RWPE2 (cell line): Measurements from ENCODE around the gene DNHD1.

ENCODE experiments used
- ATAC-seq: fragments of 200-7000 bp; cut with Tn5 transposase; 3 replicates; pipeline ENCODE4 v1.9.1; 2021; ENCODE audit warnings: low read depth
- DNase-seq: peaks from one replicate; pipeline ENCODE4 v3.0.0-alpha.2; 2020; ENCODE audit warnings: low spot score
- H3K27ac ChIP-seq: fragments of 450-650 bp; 2 replicates; pipeline ENCODE4 v1.5.1; 2017; ENCODE audit warnings: mild to moderate bottlenecking; ENCODE audit not compliant: poor library complexity, severe bottlenecking
- H3K27me3 ChIP-seq: fragments of 250-450 bp; sonication (Bioruptor Pico); 2 replicates; pipeline ENCODE4 v1.5.1; 2021; ENCODE audit warnings: mild to moderate bottlenecking, moderate library complexity; ENCODE audit not compliant: insufficient read depth, poor library complexity, severe bottlenecking
- H3K36me3 ChIP-seq: fragments of 250-450 bp; sonication (Bioruptor Pico); 2 replicates; pipeline ENCODE4 v1.5.1; 2020; ENCODE audit warnings: low read depth, mild to moderate bottlenecking, moderate library complexity
- H3K4me1 ChIP-seq: fragments of 250-450 bp; sonication (Bioruptor Pico); 2 replicates; pipeline ENCODE4 v1.5.1; 2021; ENCODE audit warnings: mild to moderate bottlenecking, moderate library complexity; ENCODE audit not compliant: insufficient read depth, poor library complexity, severe bottlenecking
- H3K4me3 ChIP-seq: fragments of 250-450 bp; sonication (Bioruptor Pico); 2 replicates; pipeline ENCODE4 v1.5.1; 2021; ENCODE audit warnings: mild to moderate bottlenecking, moderate library complexity; ENCODE audit not compliant: severe bottlenecking
- H3K9me3 ChIP-seq: fragments of 250-450 bp; sonication (Bioruptor Pico); 2 replicates; pipeline ENCODE4 v1.5.1; 2021; ENCODE audit warnings: mild to moderate bottlenecking, moderate library complexity; ENCODE audit not compliant: severe bottlenecking
- CTCF ChIP-seq: fragments of 450-650 bp; IDR thresholded peaks from one replicate; pipeline ENCODE4 v1.5.1; 2017; ENCODE audit warnings: mild to moderate bottlenecking, moderate library complexity; ENCODE audit not compliant: poor library complexity, severe bottlenecking

DNHD1 gene

GRCh38 chr11:6606471-6607189 lies 109.5 kb downstream of the DNHD1 start:
- no peaks in the 10 kb centered on the region for H3K27me3 ChIP-seq
- H3K27ac ChIP-seq, result peak overlapping the region; percentile 86
- peak; percentile 80 for ATAC-seq
- no peak overlapping the region for H3K4me3 ChIP-seq
- no peak for TF ChIP-seq CTCF
- H3K9me3 ChIP-seq, result no peaks in the 10 kb centered on the region
- H3K36me3 ChIP-seq, result peaks cover 65% of the 10 kb centered on the region
- peaks cover 19% of the 10 kb centered on the region for H3K4me1 ChIP-seq
- peak; percentile 94 for DNase-seq

GRCh38 chr11:6607190-6607795 lies 110.2 kb downstream of the DNHD1 start:
- no peak overlapping the region for H3K4me3 ChIP-seq

GRCh38 chr11:6608011-6608410 lies 110.9 kb downstream of the DNHD1 start:
- Histone ChIP-seq H3K27me3 (no peaks in the 10 kb centered on the region), H3K9me3 (no peaks in the 10 kb centered on the region), H3K4me1 (peaks cover 19% of the 10 kb centered on the region), H3K27ac (peak overlapping the region; percentile 86), H3K4me3 (no peak overlapping the region), H3K36me3 (peaks cover 61% of the 10 kb centered on the region)
- no peak for TF ChIP-seq CTCF
- ATAC-seq (no peak), DNase-seq (peak; percentile 25)

More at GRCh38 chr11:6607190-6607795, 110.2 kb downstream of the DNHD1 start:
- no peak for TF ChIP-seq CTCF
- Histone ChIP-seq H3K27me3 (no peaks in the 10 kb centered on the region), H3K9me3 (no peaks in the 10 kb centered on the region), H3K27ac (peak overlapping the region; percentile 86), H3K4me1 (peaks cover 19% of the 10 kb centered on the region), H3K36me3 (peaks cover 61% of the 10 kb centered on the region)
- DNase-seq, result no peak
- ATAC-seq, result no peak

GRCh38 chr11:6608726-6609501 lies 111.8 kb downstream of the DNHD1 start:
- TF ChIP-seq CTCF, result no peak
- peaks cover 19% of the 10 kb centered on the region for H3K4me1 ChIP-seq
- no peaks in the 10 kb centered on the region for H3K27me3 ChIP-seq
- ATAC-seq (no peak), DNase-seq (peak; percentile 24)
- peaks cover 61% of the 10 kb centered on the region for H3K36me3 ChIP-seq
- H3K27ac ChIP-seq, result no peak overlapping the region
- no peak overlapping the region for H3K4me3 ChIP-seq
- H3K9me3 ChIP-seq, result no peaks in the 10 kb centered on the region
